Astrocyte (in vitro differentiated cells and primary cell): ENCODE measurements around the gene RFX7.

Source experiments
- EZH2 ChIP-seq: IDR thresholded peaks from 2 replicates; pipeline ENCODE4 v1.6.1; 2012; ENCODE audit warnings: mild to moderate bottlenecking, low read length, inconsistent platforms; ENCODE audit not compliant: insufficient read depth
- TF ChIP-seq, protein P1 (sequence below): IDR thresholded peaks from 2 replicates; pipeline ENCODE4 v1.5.1; 2011; ENCODE audit warnings: low read depth, mild to moderate bottlenecking, inconsistent platforms, low read length, moderate library complexity; ENCODE audit not compliant: insufficient read depth

DNA sequence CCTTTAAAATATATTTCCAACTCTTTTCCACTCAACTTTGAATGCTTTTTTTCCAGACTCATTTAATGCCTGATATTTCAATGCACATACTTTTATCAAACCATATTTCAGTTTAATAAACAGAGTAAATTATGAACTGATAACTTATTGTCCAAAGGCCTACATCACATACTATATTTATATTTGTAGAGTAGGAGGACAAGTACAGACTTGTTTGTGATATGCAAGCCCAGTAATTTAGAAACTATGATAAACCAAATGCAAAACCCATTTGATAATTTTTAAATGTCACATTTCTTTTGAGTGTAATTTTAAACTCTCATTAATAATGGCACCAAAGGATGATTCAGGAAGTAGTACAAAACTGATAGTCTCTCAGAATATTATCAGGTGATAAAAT is 3.3 kb downstream of the RFX7 start:
- TF ChIP-seq, protein P1, sequence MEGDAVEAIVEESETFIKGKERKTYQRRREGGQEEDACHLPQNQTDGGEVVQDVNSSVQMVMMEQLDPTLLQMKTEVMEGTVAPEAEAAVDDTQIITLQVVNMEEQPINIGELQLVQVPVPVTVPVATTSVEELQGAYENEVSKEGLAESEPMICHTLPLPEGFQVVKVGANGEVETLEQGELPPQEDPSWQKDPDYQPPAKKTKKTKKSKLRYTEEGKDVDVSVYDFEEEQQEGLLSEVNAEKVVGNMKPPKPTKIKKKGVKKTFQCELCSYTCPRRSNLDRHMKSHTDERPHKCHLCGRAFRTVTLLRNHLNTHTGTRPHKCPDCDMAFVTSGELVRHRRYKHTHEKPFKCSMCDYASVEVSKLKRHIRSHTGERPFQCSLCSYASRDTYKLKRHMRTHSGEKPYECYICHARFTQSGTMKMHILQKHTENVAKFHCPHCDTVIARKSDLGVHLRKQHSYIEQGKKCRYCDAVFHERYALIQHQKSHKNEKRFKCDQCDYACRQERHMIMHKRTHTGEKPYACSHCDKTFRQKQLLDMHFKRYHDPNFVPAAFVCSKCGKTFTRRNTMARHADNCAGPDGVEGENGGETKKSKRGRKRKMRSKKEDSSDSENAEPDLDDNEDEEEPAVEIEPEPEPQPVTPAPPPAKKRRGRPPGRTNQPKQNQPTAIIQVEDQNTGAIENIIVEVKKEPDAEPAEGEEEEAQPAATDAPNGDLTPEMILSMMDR = no peak
- no peak for TF ChIP-seq EZH2
